PC-9 (cell line): Measurements from ENCODE around the gene CAPN1. TPM values are rescaled to one million over a fixed set of nuclear protein-coding genes. Genes with fewer than 3 reads are reported as not detected.
A peak's percentile ranks its signal among the peaks of the same experiment; 100 is the strongest.

Experiments
- BruUV-seq: library from RNA; stranded (reverse); fragments of 400-500 nt; replicated peaks from 2 replicates; lab custom pipeline; 2021; lab: Mats Ljungman, UMichigan
- CTCF ChIA-PET: fragments of 300-600 bp; sonication (Branson Sonifier 250); formaldehyde crosslinking; loops from one replicate; lab custom pipeline; 2022; ENCODE audit warnings: antibody characterized with exemption; lab: Charles Lee
- POLR2A ChIA-PET: fragments of 300-600 bp; sonication (Branson Sonifier 250); formaldehyde crosslinking; loops from one replicate; lab custom pipeline; 2022; ENCODE audit warnings: antibody characterized with exemption; ENCODE audit not compliant: unreplicated experiment; lab: Charles Lee
- DNase-seq, 2 experiments: peaks; one replicate each; pipeline versions ENCODE4 v3.0.0 to v3.0.0-alpha.2; 2015 to 2022; ENCODE audit warnings: mixed read lengths in 1 of 2
- H2AFZ ChIP-seq: fragments of 200-600 bp; sonication (generic); 2 replicates; pipeline ENCODE4 v1.8.1; 2017; ENCODE audit warnings: antibody characterized with exemption
- H3F3A ChIP-seq: fragments of 200-600 bp; sonication (generic); 2 replicates; pipeline ENCODE4 v1.8.1; 2017; ENCODE audit warnings: antibody characterized with exemption, mild to moderate bottlenecking, low read depth; ENCODE audit not compliant: insufficient read depth
- H3K27ac ChIP-seq: fragments of 200-600 bp; sonication (generic); 2 replicates; pipeline ENCODE4 v1.6.1; 2016; ENCODE audit warnings: mixed run types
- H3K27me3 ChIP-seq: fragments of 200-600 bp; sonication (generic); 2 replicates; pipeline ENCODE4 v1.6.1; 2016; ENCODE audit warnings: low read depth, mixed run types; ENCODE audit not compliant: insufficient read depth
- H3K36me3 ChIP-seq: fragments of 200-600 bp; sonication (generic); 2 replicates; pipeline ENCODE4 v1.6.1; 2016; ENCODE audit warnings: low read depth, mixed run types
- H3K4me1 ChIP-seq: fragments of 200-600 bp; sonication (generic); replicated peaks from 2 replicates; pipeline ENCODE4 v1.6.1; 2016; ENCODE audit warnings: mixed run types; ENCODE audit not compliant: insufficient read depth
- H3K4me2 ChIP-seq: fragments of 200-600 bp; sonication (generic); 2 replicates; pipeline ENCODE4 v1.6.1; 2017; ENCODE audit warnings: mixed run types
- H3K4me3 ChIP-seq: fragments of 200-600 bp; sonication (generic); 2 replicates; pipeline ENCODE4 v1.6.1; 2016; ENCODE audit warnings: mixed run types
- H3K79me2 ChIP-seq: fragments of 200-600 bp; sonication (generic); 2 replicates; pipeline ENCODE4 v1.6.1; 2017; ENCODE audit warnings: low read depth, mixed run types
- H3K9me2 ChIP-seq: fragments of 200-600 bp; sonication (generic); 2 replicates; pipeline ENCODE4 v1.8.1; 2017; ENCODE audit warnings: mild to moderate bottlenecking; ENCODE audit not compliant: insufficient read depth
- H3K9me3 ChIP-seq: fragments of 200-600 bp; sonication (generic); 2 replicates; pipeline ENCODE4 v1.8.1; 2016; ENCODE audit warnings: low read depth; ENCODE audit not compliant: insufficient read depth
- H4K20me1 ChIP-seq: fragments of 200-600 bp; sonication (generic); 2 replicates; pipeline ENCODE4 v1.8.1; 2017; ENCODE audit not compliant: insufficient read depth
- CTCF ChIP-seq: fragments of 200-600 bp; sonication (generic); conservative IDR thresholded peaks from 2 replicates; pipeline ENCODE4 v1.6.1; 2017; ENCODE audit warnings: mixed run types, antibody characterized with exemption, mild to moderate bottlenecking, moderate library complexity
- EZH2 ChIP-seq: fragments of 200-600 bp; sonication (generic); IDR thresholded peaks from 2 replicates; pipeline ENCODE4 v1.8.0; 2017; ENCODE audit warnings: antibody characterized with exemption, low read depth
- intact Hi-C: fragments of 100-400 bp; cut with micrococcal nuclease; formaldehyde crosslinking; loops from one replicate; pipeline ENCODE4 v1.10.0; 2022; ENCODE audit not compliant: unreplicated experiment
- total RNA-seq: library from RNA; stranded (reverse); gene quantifications from 2 replicates; pipeline ENCODE4 v1.2.3, GENCODE V29; 2021

The CAPN1 gene
- total RNA-seq, 1 experiment from 2014 or later = 559 TPM

DNA sequence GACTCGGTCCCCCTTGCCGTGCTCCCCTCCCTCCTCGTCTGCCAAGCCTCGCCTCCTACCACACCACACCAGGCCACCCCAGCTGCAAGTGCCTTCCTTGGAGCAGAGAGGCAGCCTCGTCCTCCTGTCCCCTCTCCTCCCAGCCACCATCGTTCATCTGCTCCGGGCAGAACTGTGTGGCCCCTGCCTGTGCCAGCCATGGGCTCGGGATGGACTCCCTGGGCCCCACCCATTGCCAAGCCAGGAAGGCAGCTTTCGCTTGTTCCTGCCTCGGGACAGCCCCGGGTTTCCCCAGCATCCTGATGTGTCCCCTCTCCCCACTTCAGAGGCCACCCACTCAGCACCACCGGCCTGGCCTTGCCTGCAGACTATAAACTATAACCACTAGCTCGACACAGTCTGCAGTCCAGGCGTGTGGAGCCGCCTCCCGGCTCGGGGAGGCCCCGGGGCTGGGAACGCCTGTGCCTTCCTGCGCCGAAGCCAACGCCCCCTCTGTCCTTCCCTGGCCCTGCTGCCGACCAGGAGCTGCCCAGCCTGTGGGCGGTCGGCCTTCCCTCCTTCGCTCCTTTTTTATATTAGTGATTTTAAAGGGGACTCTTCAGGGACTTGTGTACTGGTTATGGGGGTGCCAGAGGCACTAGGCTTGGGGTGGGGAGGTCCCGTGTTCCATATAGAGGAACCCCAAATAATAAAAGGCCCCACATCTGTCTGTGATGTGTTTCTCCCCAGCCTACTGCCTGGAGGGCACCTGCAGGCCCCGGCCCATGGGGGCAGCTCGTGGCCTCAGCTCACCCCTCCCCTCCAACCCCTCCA is 29.8 kb downstream of the CAPN1 start:
- Histone ChIP-seq H3K9me3 (no peaks in the 10 kb centered on the region), H3K36me3 (peaks cover 25% of the 10 kb centered on the region), H3K4me1 (peaks cover 78% of the 10 kb centered on the region), H3K9me2 (no peaks in the 10 kb centered on the region), H3K79me2 (peaks cover 46% of the 10 kb centered on the region), H3K27me3 (no peaks in the 10 kb centered on the region), H4K20me1 (no peaks in the 10 kb centered on the region), H3K4me3 (no peak overlapping the region), H3F3A (peaks cover 73% of the 10 kb centered on the region), H3K4me2 (peak overlapping the region; percentile 91; the same call in 1 of the 2 replicates), H3K27ac (peak overlapping the region; percentile 76), H2AFZ (no peak overlapping the region)
- TSS peak; percentile 69 for BruUV-seq
- DNase-seq = no peak
- intact Hi-C loops = no loop called here
- TF ChIP-seq EZH2 (no peak), CTCF (no peak)
- POLR2A ChIA-PET = no interaction called here
- CTCF ChIA-PET = interaction anchor here (0.6 kb wide), 1 partner anchor 119 kb away, joined by 9 read pairs; no protein-coding TSS in a partner anchor

DNA sequence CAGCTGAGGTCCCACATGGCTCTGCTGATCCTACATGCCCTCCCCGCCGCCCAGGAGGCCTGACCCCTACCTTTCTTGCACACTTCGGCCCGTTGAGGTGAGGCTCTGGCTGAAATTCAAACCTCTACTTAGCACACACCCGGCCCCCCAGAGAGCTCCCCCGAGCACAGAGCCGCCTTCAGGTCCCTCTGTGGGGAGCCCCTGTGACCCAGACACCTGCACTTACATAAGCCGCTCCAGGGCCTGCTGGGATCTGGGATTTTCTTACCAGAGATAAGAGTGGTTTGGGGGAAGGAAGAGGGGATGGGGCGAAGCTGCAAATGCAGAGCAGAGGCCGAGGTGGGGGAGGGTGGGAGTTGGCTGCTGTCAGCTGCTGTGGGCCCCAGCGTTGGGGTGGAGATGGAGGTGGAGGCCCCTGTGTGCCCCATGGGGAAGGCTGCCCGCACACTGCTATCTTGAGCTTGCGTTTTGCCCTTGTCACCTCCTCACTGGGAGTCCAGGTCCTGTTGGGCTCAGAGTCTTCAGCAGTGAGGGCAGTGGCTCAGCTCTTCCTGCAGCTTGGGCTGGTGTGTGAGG is 30.6 kb downstream of the CAPN1 start:
- DNase-seq = no peak
- ChIA-PET CTCF (interaction anchor here (0.6 kb wide), 1 partner anchor 118 kb away, joined by 9 read pairs; no protein-coding TSS in a partner anchor), POLR2A (no interaction called here)
- Histone ChIP-seq H3K27ac (peak overlapping the region; percentile 76), H3K4me1 (peaks cover 70% of the 10 kb centered on the region), H2AFZ (no peak overlapping the region), H3K36me3 (peaks cover 25% of the 10 kb centered on the region), H3K79me2 (peaks cover 52% of the 10 kb centered on the region), H3K27me3 (no peaks in the 10 kb centered on the region), H3K9me2 (no peaks in the 10 kb centered on the region), H3K9me3 (no peaks in the 10 kb centered on the region), H3F3A (peaks cover 69% of the 10 kb centered on the region), H3K4me2 (peak overlapping the region; percentile 91), H3K4me3 (no peak overlapping the region), H4K20me1 (no peaks in the 10 kb centered on the region)
- no TSS peak for BruUV-seq
- intact Hi-C loops = no loop called here
- TF ChIP-seq EZH2 (no peak), CTCF (no peak)

- Histone ChIP-seq H3K36me3 (peaks cover 27% of the 10 kb centered on the region), H4K20me1 (peaks cover 9% of the 10 kb centered on the region), H3K9me2 (no peaks in the 10 kb centered on the region), H2AFZ (no peak overlapping the region), H3K4me2 (peak overlapping the region; percentile 91), H3K27ac (peak overlapping the region; percentile 76), H3K4me3 (peak overlapping the region; percentile 74), H3K4me1 (peaks cover 57% of the 10 kb centered on the region), H3K9me3 (no peaks in the 10 kb centered on the region), H3K79me2 (peaks cover 62% of the 10 kb centered on the region), H3K27me3 (no peaks in the 10 kb centered on the region), H3F3A (peaks cover 62% of the 10 kb centered on the region)
- TF ChIP-seq EZH2 (no peak), CTCF (no peak)
- CTCF ChIA-PET = interaction anchor here (0.5 to 0.9 kb wide), 2 partner anchors 17 to 75 kb away, joined by 3 read pairs; no protein-coding TSS in a partner anchor
- no TSS peak for BruUV-seq
- POLR2A ChIA-PET = interaction anchor here (0.6 to 0.7 kb wide), 2 partner anchors 295 to 1514 kb away, joined by 4 to 5 read pairs; no protein-coding TSS in a partner anchor
- DNase-seq = peak; percentile 87 to 92
- intact Hi-C loops = no loop called here
Observed at GRCh38 chr11:65213322-65214211, 31.8 kb downstream of the CAPN1 start.
